Ishikawa (cell line): Measurements from ENCODE around the gene MAPK11.

ENCODE experiments used
- CEBPB ChIP-seq: IDR thresholded peaks from 2 replicates; pipeline ENCODE4 v1.6.1; 2012
- CREB1 ChIP-seq: IDR thresholded peaks from 2 replicates; pipeline ENCODE4 v1.6.1; 2012; ENCODE audit warnings: low read depth
- EGR1 ChIP-seq: IDR thresholded peaks from 2 replicates; pipeline ENCODE4 v1.6.1; 2012
- EP300 ChIP-seq: IDR thresholded peaks from 2 replicates; pipeline ENCODE4 v1.6.1; 2012; ENCODE audit warnings: borderline replicate concordance
- FOXM1 ChIP-seq: IDR thresholded peaks from 2 replicates; pipeline ENCODE4 v1.6.1; 2012; ENCODE audit warnings: low read depth, borderline replicate concordance
- TAF1 ChIP-seq: IDR thresholded peaks from 2 replicates; pipeline ENCODE4 v1.6.1; 2012; ENCODE audit warnings: low read depth, mild to moderate bottlenecking
- TEAD4 ChIP-seq: IDR thresholded peaks from 2 replicates; pipeline ENCODE4 v1.6.1; 2012
- YY1 ChIP-seq: IDR thresholded peaks from 2 replicates; pipeline ENCODE4 v1.6.1; 2012; ENCODE audit warnings: low read depth
- ZBTB7A ChIP-seq: IDR thresholded peaks from 2 replicates; pipeline ENCODE4 v1.6.1; 2012; ENCODE audit warnings: low read depth
- TF ChIP-seq, protein P1 (sequence below): IDR thresholded peaks from 2 replicates; pipeline ENCODE4 v1.6.1; 2012
- TF ChIP-seq, protein P2 (sequence below): IDR thresholded peaks from 2 replicates; pipeline ENCODE4 v1.6.1; 2012; ENCODE audit warnings: low read depth, mild to moderate bottlenecking
- TF ChIP-seq, protein P3 (sequence below): IDR thresholded peaks from 2 replicates; pipeline ENCODE4 v1.6.1; 2012

DNA sequence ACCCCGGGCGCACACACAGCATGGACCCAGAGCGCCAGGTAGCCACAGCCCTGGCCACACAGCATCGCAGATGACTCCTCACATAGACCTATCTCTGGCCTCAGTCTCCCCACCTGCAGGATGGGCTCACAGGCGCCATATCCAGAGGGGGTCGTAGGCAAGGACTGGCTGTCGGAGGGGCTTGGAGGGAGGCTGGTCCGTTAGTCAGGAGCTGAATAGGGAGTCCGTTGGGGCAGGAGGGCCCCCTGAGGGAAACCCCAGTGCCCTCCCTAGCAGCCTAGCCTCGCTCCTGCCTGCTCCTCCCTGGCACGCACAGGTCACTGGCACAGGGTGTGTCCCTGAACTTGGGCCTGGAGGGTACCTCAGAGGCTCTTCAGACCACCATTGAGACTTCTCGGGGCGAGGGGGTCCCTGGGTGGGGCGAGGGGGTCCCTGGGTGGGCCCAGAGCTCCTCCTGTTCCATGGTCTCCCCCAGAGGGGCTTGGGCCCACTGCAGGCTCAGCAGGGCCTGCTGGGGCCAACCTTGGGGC, 35.3 kb upstream of the MAPK11 start:
- TF ChIP-seq, protein P1, sequence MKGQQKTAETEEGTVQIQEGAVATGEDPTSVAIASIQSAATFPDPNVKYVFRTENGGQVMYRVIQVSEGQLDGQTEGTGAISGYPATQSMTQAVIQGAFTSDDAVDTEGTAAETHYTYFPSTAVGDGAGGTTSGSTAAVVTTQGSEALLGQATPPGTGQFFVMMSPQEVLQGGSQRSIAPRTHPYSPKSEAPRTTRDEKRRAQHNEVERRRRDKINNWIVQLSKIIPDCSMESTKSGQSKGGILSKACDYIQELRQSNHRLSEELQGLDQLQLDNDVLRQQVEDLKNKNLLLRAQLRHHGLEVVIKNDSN, result no peak
- TF ChIP-seq ZBTB7A, result no peak; the same call in 1 of the 2 replicates
- TF ChIP-seq CREB1, result no peak
- TF ChIP-seq TEAD4, result no peak
- no peak for TF ChIP-seq YY1
- TF ChIP-seq TAF1, result no peak
- TF ChIP-seq, protein P2, sequence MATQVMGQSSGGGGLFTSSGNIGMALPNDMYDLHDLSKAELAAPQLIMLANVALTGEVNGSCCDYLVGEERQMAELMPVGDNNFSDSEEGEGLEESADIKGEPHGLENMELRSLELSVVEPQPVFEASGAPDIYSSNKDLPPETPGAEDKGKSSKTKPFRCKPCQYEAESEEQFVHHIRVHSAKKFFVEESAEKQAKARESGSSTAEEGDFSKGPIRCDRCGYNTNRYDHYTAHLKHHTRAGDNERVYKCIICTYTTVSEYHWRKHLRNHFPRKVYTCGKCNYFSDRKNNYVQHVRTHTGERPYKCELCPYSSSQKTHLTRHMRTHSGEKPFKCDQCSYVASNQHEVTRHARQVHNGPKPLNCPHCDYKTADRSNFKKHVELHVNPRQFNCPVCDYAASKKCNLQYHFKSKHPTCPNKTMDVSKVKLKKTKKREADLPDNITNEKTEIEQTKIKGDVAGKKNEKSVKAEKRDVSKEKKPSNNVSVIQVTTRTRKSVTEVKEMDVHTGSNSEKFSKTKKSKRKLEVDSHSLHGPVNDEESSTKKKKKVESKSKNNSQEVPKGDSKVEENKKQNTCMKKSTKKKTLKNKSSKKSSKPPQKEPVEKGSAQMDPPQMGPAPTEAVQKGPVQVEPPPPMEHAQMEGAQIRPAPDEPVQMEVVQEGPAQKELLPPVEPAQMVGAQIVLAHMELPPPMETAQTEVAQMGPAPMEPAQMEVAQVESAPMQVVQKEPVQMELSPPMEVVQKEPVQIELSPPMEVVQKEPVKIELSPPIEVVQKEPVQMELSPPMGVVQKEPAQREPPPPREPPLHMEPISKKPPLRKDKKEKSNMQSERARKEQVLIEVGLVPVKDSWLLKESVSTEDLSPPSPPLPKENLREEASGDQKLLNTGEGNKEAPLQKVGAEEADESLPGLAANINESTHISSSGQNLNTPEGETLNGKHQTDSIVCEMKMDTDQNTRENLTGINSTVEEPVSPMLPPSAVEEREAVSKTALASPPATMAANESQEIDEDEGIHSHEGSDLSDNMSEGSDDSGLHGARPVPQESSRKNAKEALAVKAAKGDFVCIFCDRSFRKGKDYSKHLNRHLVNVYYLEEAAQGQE, result no peak
- TF ChIP-seq, protein P3, sequence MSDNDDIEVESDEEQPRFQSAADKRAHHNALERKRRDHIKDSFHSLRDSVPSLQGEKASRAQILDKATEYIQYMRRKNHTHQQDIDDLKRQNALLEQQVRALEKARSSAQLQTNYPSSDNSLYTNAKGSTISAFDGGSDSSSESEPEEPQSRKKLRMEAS, result no peak
- no peak for TF ChIP-seq CEBPB
- TF ChIP-seq FOXM1, result no peak
- no peak for TF ChIP-seq EP300
- TF ChIP-seq EGR1, result no peak
